ENCODE data around the gene PDXK.
"Not testable (repeated sequence)": the region's sequence is repeated elsewhere in the genome, so short reads cannot be mapped to it uniquely, and the experiment has no call there.

PDXK gene

DNA sequence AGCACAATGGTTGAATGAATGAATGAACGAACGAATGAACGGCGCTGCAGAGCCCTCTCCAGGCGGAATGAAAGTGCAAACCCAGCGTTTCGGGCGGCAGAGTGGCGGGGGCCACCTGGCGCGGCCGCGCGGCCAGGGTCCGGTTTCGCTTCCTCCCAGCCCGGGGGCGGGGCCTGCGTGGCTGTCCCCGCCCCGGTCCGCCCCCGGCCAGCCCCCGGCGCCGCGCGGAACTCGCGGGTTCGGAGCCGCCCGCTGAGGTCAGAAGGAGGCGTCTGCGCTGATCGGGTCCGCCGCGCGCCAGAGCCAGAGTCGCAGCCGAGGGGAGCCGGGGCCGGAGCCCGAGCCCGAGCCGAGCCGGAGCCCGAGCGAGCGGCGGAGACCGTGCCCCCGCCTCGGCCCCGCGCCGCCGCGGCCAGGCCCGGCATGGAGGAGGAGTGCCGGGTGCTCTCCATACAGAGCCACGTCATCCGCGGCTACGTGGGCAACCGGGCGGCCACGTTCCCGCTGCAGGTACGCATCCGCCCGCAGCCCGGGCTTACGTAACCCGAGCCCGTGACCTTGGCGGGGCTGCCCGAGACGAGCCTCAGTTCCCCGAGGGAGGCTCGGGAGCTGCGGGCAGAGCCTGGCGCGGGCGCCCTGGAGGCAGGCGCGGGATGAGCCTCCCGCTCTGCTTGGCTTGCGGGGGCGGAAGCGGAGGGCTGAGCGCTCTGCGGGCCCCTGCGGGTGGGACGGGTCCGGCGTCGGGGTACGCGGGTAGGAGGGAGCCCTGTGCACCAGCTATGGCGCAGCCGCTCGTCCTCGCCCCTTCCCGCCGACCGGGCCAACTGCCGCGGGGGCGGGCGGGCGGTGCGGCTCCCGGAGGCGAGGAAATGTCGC is at the start of gene PDXK:
Gene PDXK (plus strand): TSS at position 258 of the 876 bp plus-strand sequence. CDS start 166 bp downstream, at position 424.
- DNase-seq, result peak; percentile 41 to 72 (median 50)

DNA sequence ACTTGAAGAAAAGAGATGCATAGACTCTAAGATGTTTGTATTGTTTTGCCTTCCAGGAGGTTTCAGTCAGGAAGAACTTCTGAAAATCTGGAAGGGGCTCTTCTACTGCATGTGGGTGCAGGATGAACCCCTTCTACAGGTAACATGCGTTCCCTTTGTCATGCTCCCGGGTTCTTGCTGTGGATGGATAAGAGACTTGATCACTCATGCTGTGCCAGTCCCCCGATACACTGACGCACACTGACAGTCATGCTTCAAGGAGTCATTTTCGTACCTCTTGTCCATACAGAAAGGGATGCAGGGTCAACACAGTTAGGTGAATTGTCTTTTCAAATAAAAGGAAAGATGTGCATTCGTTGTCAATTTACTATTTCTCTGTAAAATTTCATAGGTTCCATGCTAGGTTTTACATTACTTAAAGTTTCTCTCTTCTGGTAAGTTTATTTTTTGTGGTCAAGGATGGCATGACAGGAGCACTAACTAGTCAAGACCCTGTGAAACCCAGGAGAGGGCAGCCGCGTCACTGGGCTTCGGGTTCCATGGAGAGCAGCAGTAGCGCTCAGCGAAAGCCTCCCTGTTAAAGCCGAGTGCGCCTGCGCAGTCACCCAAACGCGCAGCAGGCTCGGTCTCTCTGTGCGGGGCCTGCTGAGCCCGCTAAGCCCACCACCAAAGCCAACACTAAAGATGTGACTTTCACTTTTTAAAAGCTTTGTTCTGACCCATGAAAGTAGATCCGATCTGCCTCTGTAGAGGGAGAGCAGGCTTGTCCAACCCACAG is 48.9 kb upstream of the PDXK start:
- DNase-seq, result no peak

DNA sequence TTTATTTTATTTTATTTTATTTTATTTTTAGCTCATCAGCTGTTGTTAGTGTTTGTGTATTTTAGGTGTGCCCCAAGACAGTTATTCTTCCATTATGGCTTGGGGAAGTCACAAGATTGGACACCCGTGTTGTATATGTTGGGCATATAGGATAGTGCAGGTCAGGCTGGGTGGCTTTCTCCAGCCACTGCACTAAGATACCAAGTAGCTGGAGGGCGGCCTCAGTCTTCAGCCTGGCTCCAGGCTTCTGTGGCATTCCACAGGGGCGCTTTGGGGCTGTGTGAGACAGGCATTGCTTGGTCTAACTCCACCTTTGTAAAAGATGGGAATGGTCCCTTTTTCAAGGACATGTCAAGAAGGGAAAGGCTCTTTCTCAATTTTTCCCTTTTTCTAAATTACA is 43.1 kb upstream of the PDXK start:
- no peak for DNase-seq

DNA sequence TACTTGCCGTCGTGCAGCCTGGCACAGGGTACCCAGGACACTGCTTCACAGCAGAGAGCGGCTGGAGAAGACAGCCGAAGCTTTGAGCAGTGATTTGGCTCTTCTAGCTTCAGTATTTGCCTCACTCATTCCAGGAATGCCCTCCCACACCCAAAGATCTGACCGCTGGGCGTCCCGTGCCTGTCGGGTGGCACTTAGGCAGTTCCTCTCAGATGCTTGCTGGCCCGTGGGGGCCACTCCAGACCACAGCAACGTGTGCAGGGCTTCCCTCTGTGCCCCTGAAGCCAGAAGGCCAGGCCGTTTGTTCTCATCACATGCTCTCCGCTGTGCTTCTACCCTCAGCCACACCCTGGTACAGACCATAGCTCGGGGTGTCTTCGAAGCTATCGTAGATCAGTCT is 42.5 kb upstream of the PDXK start:
- no peak for DNase-seq

GRCh38 chr21:43679951-43680350 is 39.0 kb upstream of the PDXK start:
- no peak for DNase-seq

DNA sequence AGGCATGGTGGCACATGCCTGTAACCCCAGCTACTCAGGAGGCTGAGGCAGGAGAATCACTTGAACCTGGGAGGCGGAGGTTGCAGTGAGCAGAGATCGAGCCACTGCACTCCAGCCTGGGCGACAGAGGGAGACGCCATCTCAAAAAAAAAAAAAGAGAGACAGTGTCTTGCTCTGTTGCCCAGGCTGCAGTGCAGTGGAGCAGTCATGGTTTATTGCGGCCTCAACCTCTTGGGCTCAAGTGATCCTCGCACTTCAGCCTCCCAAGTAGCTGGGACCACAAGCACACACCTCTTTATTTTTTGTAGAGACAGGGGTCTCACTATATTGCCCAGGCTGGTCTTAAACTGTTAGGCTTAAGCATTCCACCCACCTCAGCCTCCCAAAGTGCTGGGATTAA is 38.5 kb upstream of the PDXK start:
- not testable (repeated sequence) for DNase-seq

DNA sequence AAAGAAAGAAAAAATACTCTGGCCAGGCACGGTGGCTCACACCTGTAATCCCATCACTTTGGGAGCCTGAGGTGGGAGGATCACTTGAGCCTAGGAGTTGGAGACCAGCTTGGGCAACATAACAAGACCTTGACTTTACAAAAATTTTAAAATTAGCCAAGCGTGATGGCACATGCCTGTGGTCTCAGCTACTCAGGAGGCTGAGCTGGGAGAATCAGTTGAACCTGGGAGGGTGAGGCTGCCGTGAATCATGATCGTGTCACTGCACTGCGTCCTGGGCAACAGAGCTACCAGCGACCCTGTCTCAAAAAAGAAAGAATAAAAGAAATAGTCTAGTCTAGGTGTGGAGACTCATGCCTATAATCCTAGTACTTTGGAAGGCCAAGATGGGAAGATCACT is 37.3 kb upstream of the PDXK start:
- no peak for DNase-seq

DNA sequence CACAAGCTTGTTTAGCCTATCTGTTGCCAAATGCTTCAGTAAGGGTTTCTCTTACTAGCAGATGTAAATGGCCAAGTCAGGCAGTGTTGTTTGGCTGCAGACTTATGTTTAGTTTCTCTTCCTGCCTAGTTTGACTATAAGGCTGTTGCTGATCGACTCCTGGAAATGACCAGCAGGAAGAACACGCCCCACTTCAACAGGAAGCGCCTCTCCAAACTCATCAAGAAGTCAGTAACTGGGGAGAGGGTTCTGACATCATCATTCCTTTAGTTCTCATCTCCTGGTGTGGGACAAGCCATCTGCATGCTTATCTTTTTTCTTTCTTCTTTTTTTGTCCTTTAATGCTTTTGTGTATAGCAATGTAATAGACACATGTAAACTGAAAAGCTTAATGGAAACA is 34.5 kb upstream of the PDXK start:
- no peak for DNase-seq

GRCh38 chr21:43686811-43687565 is 31.9 kb upstream of the PDXK start:
- no peak for DNase-seq

- no peak for DNase-seq
These were observed 31.1 kb upstream of the PDXK start for GRCh38 chr21:43687566-43688399.

GRCh38 chr21:43688906-43689305 is 30.0 kb upstream of the PDXK start:
- no peak for DNase-seq

DNA sequence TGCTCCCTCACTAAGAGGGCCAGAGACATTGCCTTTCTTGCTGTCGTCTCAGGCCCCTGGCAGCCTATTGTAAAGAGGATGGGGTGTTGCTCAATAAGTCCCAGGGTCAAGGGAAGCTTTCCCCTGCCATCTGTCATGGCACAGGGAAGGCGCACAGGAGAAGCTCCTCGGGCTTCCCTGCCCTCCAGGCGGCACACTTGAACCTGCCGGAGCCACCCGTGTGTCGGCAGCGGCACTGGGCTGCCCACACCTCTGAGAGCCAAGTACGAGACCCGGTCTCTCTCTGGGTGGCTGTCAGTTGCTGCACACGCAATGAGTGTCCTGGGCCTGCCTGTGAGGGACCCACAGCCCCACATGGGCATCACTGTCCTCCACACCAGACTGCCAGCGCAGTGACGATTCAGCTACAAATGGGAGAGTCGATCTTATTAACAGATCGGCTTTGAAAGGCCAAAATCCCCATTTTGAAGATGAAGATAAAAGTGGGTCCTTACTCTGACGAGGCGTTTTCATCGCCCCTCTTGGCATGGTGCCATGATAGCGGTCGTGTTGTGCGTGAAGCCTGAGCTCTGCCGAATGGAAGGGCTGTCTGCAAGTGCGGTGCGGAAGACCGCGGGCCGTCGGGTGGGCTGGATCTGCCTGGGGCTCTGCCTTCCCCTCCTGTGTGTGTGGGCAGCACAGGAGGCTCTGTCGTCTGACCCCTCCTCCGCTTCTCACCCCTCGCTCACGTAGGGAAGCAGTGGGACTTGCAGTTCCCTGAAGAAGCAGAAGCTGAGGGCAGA is 29.2 kb upstream of the PDXK start:
- no peak for DNase-seq

- DNase-seq, result no peak
These were observed 28.6 kb upstream of the PDXK start for GRCh38 chr21:43690346-43690745.

DNA sequence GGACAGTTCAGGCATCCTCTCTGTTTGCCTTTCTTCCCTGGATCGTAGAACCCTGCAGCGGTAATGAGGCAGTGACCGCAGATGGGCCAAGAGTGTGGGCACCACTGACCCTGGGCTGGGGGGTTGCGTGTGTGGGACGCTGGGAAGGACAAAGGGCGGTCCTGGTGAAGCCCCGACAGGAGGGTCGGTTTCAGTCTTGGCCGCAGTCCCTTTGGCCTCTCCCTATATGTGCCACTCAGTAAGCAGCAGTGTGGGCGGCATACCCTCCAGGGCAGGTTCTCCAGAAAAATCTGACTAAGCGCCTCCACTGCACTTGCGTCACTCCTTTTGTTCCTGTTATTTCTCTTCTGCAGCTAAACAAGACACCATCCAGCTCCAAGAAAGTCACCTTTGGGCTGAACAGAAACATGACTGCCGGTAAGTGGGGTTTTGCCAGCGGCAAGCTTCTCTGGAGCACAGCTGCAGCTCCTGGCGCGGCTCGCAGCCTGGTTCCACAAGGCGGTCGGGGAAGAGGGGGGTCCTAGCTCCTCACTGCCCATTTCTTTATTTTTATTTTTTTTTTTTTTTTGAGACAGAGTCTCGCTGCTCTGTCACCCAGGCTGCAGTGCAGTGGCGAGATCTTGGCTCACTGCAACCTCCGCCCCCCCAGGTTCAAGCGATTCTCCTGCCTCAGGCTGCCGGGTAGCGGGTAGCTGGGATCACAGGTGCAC is 27.7 kb upstream of the PDXK start:
- DNase-seq, result no peak

DNA sequence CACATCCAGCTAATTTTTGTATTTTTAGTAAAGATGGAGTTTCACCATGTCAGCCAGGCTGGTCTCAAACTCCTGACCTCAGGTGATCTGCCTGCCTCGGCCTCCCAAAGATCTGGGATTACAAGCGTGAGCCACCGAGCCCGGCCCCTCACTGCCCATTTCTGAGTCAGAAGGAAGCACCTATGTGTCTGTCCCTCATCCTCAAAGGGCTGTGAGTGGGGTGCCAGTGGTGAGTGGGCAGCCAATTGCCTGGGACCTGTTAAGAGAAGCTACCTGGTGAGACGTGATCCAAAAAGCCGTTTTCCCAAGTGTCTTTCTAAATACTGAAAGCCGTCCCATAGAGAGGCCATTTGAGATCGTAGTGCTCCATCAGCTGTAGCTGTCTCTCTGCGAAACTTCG is 27.1 kb upstream of the PDXK start:
- no peak for DNase-seq

- no peak for DNase-seq
These were observed 26.0 kb upstream of the PDXK start for GRCh38 chr21:43692949-43693348.

DNA sequence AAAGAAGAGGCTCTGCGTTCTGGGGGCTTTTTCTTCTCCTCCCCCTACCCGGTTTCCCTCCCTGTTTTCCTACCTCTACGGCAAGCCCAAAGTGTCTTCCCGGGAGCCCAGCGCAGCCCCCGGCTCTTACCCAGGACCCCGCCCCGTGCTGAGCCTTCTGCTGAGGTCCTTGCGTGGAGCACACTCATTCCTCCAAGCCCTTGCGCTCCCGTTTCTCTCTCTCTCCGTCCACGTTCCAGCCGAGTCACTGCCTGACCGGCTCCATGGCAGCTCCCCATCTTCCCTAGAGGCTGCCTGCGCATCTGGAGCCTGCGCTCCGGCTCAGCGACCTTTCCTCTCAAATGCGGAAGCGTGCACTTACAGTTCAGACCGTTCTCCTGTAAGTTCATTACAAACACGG is 24.9 kb upstream of the PDXK start:
- DNase-seq, result no peak

DNA sequence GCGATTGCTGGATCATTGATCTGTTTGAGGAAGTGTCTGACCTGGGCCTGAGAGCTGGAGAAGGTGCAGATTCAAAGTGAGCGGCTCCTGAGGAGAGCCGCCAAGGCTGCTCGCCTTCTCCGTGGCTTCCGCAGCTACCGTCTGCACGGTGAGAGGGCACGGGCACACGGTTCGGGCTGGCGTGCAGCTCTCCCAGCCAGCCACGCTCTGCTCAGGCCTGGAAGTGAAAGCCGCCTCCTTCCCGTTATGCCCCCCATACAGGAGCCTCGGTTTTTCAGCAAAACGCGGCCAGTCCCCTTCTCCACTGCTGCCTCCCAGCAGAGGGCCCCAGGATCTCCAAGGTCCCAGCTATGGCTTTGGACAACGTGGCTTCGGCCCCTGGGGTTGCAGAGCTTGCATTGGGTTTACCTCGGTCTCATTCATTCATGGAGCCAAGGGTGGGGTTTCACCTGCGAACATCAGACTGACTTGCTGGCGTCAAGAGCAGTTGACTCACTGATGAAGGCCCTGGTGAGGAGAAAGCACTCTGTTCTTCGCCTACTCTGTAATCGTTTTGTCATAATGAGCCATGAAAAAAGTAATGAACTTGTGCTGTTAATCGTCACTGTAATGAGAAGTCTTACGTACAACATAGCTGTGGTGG is 24.4 kb upstream of the PDXK start:
- no peak for DNase-seq

GRCh38 chr21:43696214-43696613 is 22.7 kb upstream of the PDXK start:
- no peak for DNase-seq

Measured in activated naive CD4-positive, alpha-beta T cell (primary cell).